Smooth muscle cell (in vitro differentiated cells): ENCODE data around the gene ZNFX1. TPM values are rescaled to one million over a fixed set of nuclear protein-coding genes. Genes with fewer than 3 reads are reported as not detected.

ENCODE experiments used
- DNase-seq: peaks from one replicate; lab custom pipeline; 2025; ENCODE audit not compliant: unreplicated experiment; lab: John Stamatoyannopoulos, UW
- H2AFZ ChIP-seq: fragments of 200-600 bp; sonication (generic); 2 replicates; pipeline ENCODE4 v1.6.0; 2016; ENCODE audit warnings: antibody characterized with exemption, low read depth, mild to moderate bottlenecking
- H3F3A ChIP-seq: fragments of 200-600 bp; sonication (generic); 2 replicates; pipeline ENCODE4 v1.6.0; 2017; ENCODE audit warnings: antibody characterized with exemption, low read depth
- H3K27ac ChIP-seq: fragments of 200-600 bp; sonication (generic); 2 replicates; pipeline ENCODE4 v1.5.1; 2016; ENCODE audit warnings: low read depth, mild to moderate bottlenecking
- H3K27me3 ChIP-seq: fragments of 200-600 bp; sonication (generic); 2 replicates; pipeline ENCODE4 v1.6.1; 2016; ENCODE audit warnings: low read depth, mild to moderate bottlenecking
- H3K36me3 ChIP-seq: fragments of 200-600 bp; sonication (generic); 2 replicates; pipeline ENCODE4 v1.5.1; 2016; ENCODE audit warnings: low read depth
- H3K4me1 ChIP-seq: fragments of 200-600 bp; sonication (generic); 2 replicates; pipeline ENCODE4 v1.5.1; 2016; ENCODE audit warnings: low read depth
- H3K4me2 ChIP-seq: fragments of 200-600 bp; sonication (generic); 2 replicates; pipeline ENCODE4 v1.6.0; 2016; ENCODE audit warnings: mild to moderate bottlenecking
- H3K4me3 ChIP-seq: fragments of 200-600 bp; sonication (generic); 2 replicates; pipeline ENCODE4 v1.5.1; 2016; ENCODE audit warnings: mild to moderate bottlenecking
- H3K79me2 ChIP-seq: fragments of 200-600 bp; sonication (generic); 2 replicates; pipeline ENCODE4 v1.6.0; 2016; ENCODE audit warnings: low read depth, mild to moderate bottlenecking
- H3K9ac ChIP-seq: fragments of 200-600 bp; sonication (generic); 2 replicates; pipeline ENCODE4 v1.6.0; 2016; ENCODE audit warnings: low read depth
- H3K9me3 ChIP-seq: fragments of 200-600 bp; sonication (generic); replicated peaks from 2 replicates; pipeline ENCODE4 v1.5.1; 2016; ENCODE audit warnings: low read depth
- H4K20me1 ChIP-seq: fragments of 200-600 bp; sonication (generic); 2 replicates; pipeline ENCODE4 v1.6.0; 2016; ENCODE audit warnings: low read depth
- WGBS: methylation state at CpG from one replicate; pipeline ENCODE4 v1.1.7; 2016; ENCODE audit warnings: low lambda C conversion rate; 5-methylcytosine and 5-hydroxymethylcytosine counted together
- polyA plus RNA-seq: library from polyadenylated mRNA; unstranded; fragments of >200 nt; fragmentation: Nextera tagmentation; extraction: Ambion mirVana; gene quantifications from 2 replicates; pipeline ENCODE4 v1.2.1, GENCODE V29; 2016
- total RNA-seq: library from RNA; depleted of rRNA; stranded (reverse); fragments of >200 nt; gene quantifications from 2 replicates; pipeline ENCODE4 v1.2.3, GENCODE V29; 2014
- TF ChIP-seq, protein P1 (sequence below): fragments of 200-600 bp; sonication (generic); IDR thresholded peaks from 2 replicates; pipeline ENCODE4 v1.5.1; 2017; ENCODE audit warnings: borderline replicate concordance, mild to moderate bottlenecking, antibody characterized with exemption; ENCODE audit not compliant: insufficient read depth, poor library complexity, severe bottlenecking

Gene ZNFX1
- 15.9 and 17.4 TPM in 2 replicates for total RNA-seq
- polyA plus RNA-seq, result 16.4 and 18.0 TPM in 2 replicates

GRCh38 chr20:49278036-49278817 lies at the start of gene ZNFX1:
Gene ZNFX1 (minus strand): TSS chr20:49278057. CDS start chr20:49275839, 2,218 bp downstream.
- H3K9me3 ChIP-seq, result no peaks in the 10 kb centered on the region
- H2AFZ ChIP-seq, result peak within 1 kb of the TSS; percentile 65
- H3K79me2 ChIP-seq, result peaks cover 76% of the 10 kb centered on the region
- peak within 1 kb of the TSS; percentile 72 for H3K4me3 ChIP-seq
- H3K4me2 ChIP-seq, result peak within 1 kb of the TSS; percentile 87
- H4K20me1 ChIP-seq, result peaks cover 68% of the 10 kb centered on the region
- H3K27me3 ChIP-seq, result no peaks in the 10 kb centered on the region
- H3K27ac ChIP-seq, result peak within 1 kb of the TSS; percentile 97
- DNase-seq, result peak; percentile 99
- WGBS, result under 1% methylated on average over 43 of the region's 80 CpGs
- H3K9ac ChIP-seq, result peak within 1 kb of the TSS; percentile 82
- peaks cover under 1% of the 10 kb centered on the region for H3K36me3 ChIP-seq
- TF ChIP-seq, protein P1, sequence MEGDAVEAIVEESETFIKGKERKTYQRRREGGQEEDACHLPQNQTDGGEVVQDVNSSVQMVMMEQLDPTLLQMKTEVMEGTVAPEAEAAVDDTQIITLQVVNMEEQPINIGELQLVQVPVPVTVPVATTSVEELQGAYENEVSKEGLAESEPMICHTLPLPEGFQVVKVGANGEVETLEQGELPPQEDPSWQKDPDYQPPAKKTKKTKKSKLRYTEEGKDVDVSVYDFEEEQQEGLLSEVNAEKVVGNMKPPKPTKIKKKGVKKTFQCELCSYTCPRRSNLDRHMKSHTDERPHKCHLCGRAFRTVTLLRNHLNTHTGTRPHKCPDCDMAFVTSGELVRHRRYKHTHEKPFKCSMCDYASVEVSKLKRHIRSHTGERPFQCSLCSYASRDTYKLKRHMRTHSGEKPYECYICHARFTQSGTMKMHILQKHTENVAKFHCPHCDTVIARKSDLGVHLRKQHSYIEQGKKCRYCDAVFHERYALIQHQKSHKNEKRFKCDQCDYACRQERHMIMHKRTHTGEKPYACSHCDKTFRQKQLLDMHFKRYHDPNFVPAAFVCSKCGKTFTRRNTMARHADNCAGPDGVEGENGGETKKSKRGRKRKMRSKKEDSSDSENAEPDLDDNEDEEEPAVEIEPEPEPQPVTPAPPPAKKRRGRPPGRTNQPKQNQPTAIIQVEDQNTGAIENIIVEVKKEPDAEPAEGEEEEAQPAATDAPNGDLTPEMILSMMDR, result no peak
- H3F3A ChIP-seq, result peaks cover 21% of the 10 kb centered on the region
- H3K4me1 ChIP-seq, result peaks cover 35% of the 10 kb centered on the region

DNA sequence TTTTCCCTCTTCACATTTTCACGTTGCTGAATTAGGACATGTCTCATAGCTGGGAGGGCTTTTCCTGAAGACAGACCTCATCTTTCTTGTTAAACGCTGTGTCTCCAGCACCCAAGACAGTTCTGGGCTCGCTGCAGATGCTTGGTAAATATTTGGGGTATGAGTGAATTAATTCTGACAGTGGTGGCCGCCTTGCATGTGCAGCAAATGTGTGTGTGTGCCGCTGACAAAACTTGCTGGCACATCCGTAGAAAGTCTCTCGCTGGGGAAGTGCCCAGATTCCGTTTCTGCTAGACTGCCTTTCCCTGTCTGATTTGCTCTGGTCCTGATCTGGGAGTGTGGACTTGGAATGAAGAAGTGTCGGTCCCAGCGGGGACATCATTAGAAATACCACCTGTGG lies 48.2 kb upstream of the ZNFX1 start:
- TF ChIP-seq, protein P1, result no peak
- WGBS, result 84% methylated on average over 10 of the region's 10 CpGs
- no peak overlapping the region for H3K27ac ChIP-seq
- no peaks in the 10 kb centered on the region for H3K36me3 ChIP-seq
- no peak overlapping the region for H3K9ac ChIP-seq
- H2AFZ ChIP-seq, result no peak overlapping the region
- no peaks in the 10 kb centered on the region for H3F3A ChIP-seq
- no peak overlapping the region for H3K4me3 ChIP-seq
- H3K27me3 ChIP-seq, result peaks cover 46% of the 10 kb centered on the region
- H3K4me2 ChIP-seq, result no peak overlapping the region
- no peaks in the 10 kb centered on the region for H3K79me2 ChIP-seq
- no peak for DNase-seq
- no peaks in the 10 kb centered on the region for H3K9me3 ChIP-seq
- H3K4me1 ChIP-seq, result peaks cover 3% of the 10 kb centered on the region
- H4K20me1 ChIP-seq, result no peaks in the 10 kb centered on the region

DNA sequence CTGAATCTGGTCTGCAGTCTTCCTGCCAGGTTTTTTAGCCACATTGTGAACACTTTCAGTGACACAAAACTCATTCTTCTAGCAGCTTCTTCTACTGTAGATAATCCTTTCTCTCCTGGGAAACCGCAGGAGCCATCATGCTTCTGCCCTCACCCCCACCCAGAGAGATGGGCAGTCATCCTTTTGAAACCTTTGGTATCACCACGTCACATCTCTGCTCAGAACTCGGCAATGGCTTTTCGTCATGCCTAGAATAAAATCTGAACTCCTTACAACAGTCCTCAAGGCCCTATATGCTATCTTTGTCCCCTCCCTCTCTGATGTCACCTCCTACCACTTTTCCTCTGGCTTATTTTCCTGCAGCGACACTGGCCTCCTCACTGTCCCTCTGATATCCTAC lies 46.4 kb upstream of the ZNFX1 start:
- no peaks in the 10 kb centered on the region for H3K79me2 ChIP-seq
- WGBS, result 86% methylated on average over 5 of the region's 5 CpGs

More for the DNA sequence above, 46.4 kb upstream of the ZNFX1 start:
- Histone ChIP-seq H3K27me3 (peaks cover 56% of the 10 kb centered on the region), H3K27ac (no peak overlapping the region), H3K9ac (no peak overlapping the region), H3F3A (no peaks in the 10 kb centered on the region), H3K36me3 (no peaks in the 10 kb centered on the region), H3K4me3 (no peak overlapping the region), H3K4me2 (no peak overlapping the region), H3K4me1 (peaks cover 3% of the 10 kb centered on the region), H2AFZ (no peak overlapping the region), H3K9me3 (no peaks in the 10 kb centered on the region), H4K20me1 (no peaks in the 10 kb centered on the region)
- TF ChIP-seq, protein P1, result no peak
- DNase-seq, result no peak
